ENCODE measurements around the gene IQSEC1.
A peak's percentile ranks its signal among the peaks of the same experiment; 100 is the strongest.

The IQSEC1 gene

DNA sequence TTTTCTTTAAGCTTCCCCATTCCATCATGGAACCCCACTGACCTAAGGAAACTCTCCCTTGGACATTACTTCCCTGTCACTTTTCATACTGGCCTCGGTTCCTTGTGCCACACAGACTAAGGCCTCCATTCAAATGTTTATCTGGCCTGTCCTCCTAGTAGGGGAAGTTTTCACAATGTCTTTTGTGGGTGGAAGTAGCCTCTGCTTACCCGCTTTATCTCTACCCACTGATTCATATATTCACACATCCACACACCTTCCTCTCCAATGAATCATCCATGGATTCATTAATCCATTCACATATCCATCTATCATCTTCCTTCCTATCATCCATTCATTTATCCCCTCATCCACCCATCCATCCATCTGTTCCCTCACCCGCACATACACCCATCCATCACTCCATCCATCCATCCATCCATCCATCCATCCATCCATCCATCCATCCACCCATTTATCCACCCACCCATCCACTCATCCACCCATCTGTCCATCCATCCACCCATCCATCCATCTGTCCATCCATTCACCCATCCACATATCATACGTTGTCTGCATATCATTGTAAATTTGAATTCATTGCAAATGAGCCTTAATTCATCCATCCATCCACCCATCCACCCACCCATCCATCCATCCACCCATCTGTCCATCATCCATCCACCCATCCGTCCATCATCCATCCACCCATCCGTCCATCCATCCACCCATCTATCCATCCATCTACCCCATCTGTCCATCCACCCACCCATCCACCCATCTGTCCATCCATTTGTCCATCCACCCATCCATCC, 49.1 kb downstream of the IQSEC1 start:
- no peak for DNase-seq
- Histone ChIP-seq H3K79me1 (replicated peaks; ENCODE audit: low read length, poor library complexity, severe bottlenecking) (peaks cover 4% of the 10 kb centered on the region), H2BK5ac (ENCODE audit: low read depth, low read length, poor library complexity, severe bottlenecking) (no peak overlapping the region), H3K18ac (ENCODE audit: low read depth in 1 of 2, low read length in 2 of 2) (no peak overlapping the region), H3K23ac (ENCODE audit: low read length in 2 of 2) (no peak overlapping the region), H3K27me3 (ENCODE audit: control insufficient read depth in 1 of 2, insufficient read depth in 1 of 2, low read length in 2 of 2) (peaks cover 0 to 10% of the 10 kb centered on the region in 2 experiments), H3K4me3 (ENCODE audit: insufficient read depth in 1 of 2, low read depth in 1 of 2, low read length in 2 of 2) (peak overlapping the region in 1 of 2 experiments; percentile 11), H4K91ac (ENCODE audit: low read length) (no peak overlapping the region), H3K9ac (ENCODE audit: low read length) (no peak overlapping the region), H4K8ac (ENCODE audit: low read length) (no peak overlapping the region), H3K9me3 (ENCODE audit: control insufficient read depth, low read length) (no peaks in the 10 kb centered on the region), H3K27ac (ENCODE audit: low read length, poor library complexity, severe bottlenecking) (no peak overlapping the region), H3K14ac (ENCODE audit: low read length in 2 of 2) (no peak overlapping the region), H2BK120ac (ENCODE audit: low read depth, low read length) (no peak overlapping the region), H3K4me1 (ENCODE audit: control insufficient read depth, insufficient read depth, low read depth, low read length) (peaks cover 51% of the 10 kb centered on the region), H2AFZ (ENCODE audit: low read depth, low read length) (no peak overlapping the region), H3K4ac (ENCODE audit: low read depth in 1 of 2, low read length in 2 of 2) (no peak overlapping the region), H3K4me2 (ENCODE audit: low read length, poor library complexity, severe bottlenecking) (no peak overlapping the region), H2BK15ac (ENCODE audit: low read depth, poor library complexity, severe bottlenecking) (no peak overlapping the region), H2BK12ac (ENCODE audit: low read length in 2 of 2) (peak overlapping the region in 1 of 2 experiments; percentile 29), H3K36me3 (ENCODE audit: control insufficient read depth in 1 of 2, insufficient read depth in 2 of 2, low read depth in 1 of 2, low read length in 2 of 2) (no peaks in the 10 kb centered on the region), H2AK5ac (ENCODE audit: low read length, severe bottlenecking) (no peak overlapping the region)
- WGBS: 97% methylated on average over 5 of the region's 6 CpGs

DNA sequence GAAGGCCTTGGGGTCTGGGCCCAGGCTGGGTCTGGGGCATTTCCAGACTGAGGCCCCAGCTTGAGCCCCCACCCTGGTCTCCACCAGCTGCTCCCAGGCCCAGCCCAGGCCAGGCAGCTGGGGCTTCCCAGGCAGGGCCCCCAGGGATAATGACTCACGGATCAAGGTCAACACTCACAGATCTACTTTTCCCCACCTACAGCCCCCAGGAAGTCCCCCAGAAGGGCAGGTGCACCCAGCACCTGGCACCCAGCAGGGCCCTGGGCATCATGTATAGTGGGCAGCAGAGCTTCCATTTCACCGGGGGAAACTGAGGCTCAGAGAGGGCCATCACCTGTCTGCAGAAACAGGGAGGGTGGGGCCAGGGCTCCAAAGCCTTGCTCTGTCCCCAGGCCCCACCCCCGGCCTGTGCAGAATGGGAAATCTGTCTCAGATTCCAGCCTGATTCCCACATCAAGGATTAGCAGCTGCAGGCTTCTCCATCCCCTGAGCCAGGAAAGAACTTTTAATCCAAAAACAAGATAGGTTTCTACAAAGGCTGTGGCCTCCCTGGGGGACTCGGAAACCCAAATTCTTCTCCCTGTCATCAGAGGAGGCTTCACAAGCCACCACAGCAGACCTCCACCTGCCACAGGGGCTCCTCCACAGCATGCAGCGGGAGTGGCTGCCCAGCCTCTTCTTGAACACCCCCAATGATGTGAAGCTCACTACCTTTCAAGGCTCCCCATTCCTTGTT, 49.8 kb downstream of the IQSEC1 start:
- no peak overlapping the region for H4K91ac ChIP-seq (ENCODE audit: low read length)
- H2BK12ac ChIP-seq (ENCODE audit: low read length in 2 of 2): peak overlapping the region in 1 of 2 experiments; percentile 47
- H3K14ac ChIP-seq (ENCODE audit: low read length in 2 of 2): no peak overlapping the region
- 86% methylated on average over 5 of the region's 5 CpGs for WGBS
- H3K18ac ChIP-seq (ENCODE audit: low read depth in 1 of 2, low read length in 2 of 2): no peak overlapping the region
- no peak overlapping the region for H2BK5ac ChIP-seq (ENCODE audit: low read depth, low read length, poor library complexity, severe bottlenecking)
- peak overlapping the region in 1 of 2 experiments; percentile 40 for H3K4me3 ChIP-seq (ENCODE audit: insufficient read depth in 1 of 2, low read depth in 1 of 2, low read length in 2 of 2)
- peak overlapping the region; percentile 42 for H3K9ac ChIP-seq (ENCODE audit: low read length)
- no peak overlapping the region for H2BK120ac ChIP-seq (ENCODE audit: low read depth, low read length)
- H3K9me3 ChIP-seq (ENCODE audit: control insufficient read depth, low read length): no peaks in the 10 kb centered on the region
- no peak overlapping the region for H2BK15ac ChIP-seq (ENCODE audit: low read depth, poor library complexity, severe bottlenecking)
- no peak overlapping the region for H3K23ac ChIP-seq (ENCODE audit: low read length in 2 of 2)
- DNase-seq: peak; percentile 61
- no peak overlapping the region for H3K4me2 ChIP-seq (ENCODE audit: low read length, poor library complexity, severe bottlenecking)
- peak overlapping the region in 1 of 2 experiments; percentile 24 for H3K4ac ChIP-seq (ENCODE audit: low read depth in 1 of 2, low read length in 2 of 2)
- peaks cover 0 to 6% of the 10 kb centered on the region in 2 experiments for H3K27me3 ChIP-seq (ENCODE audit: control insufficient read depth in 1 of 2, insufficient read depth in 1 of 2, low read length in 2 of 2)
- peak overlapping the region; percentile 64 for H3K27ac ChIP-seq (ENCODE audit: low read length, poor library complexity, severe bottlenecking)
- peaks cover 59% of the 10 kb centered on the region for H3K4me1 ChIP-seq (ENCODE audit: control insufficient read depth, insufficient read depth, low read depth, low read length)
- H2AFZ ChIP-seq (ENCODE audit: low read depth, low read length): no peak overlapping the region
- peak overlapping the region; percentile 57 for H2AK5ac ChIP-seq (ENCODE audit: low read length, severe bottlenecking)
- no peak overlapping the region for H4K8ac ChIP-seq (ENCODE audit: low read length)
- H3K36me3 ChIP-seq (ENCODE audit: control insufficient read depth in 1 of 2, insufficient read depth in 2 of 2, low read depth in 1 of 2, low read length in 2 of 2): no peaks in the 10 kb centered on the region
- H3K79me1 ChIP-seq (replicated peaks; ENCODE audit: low read length, poor library complexity, severe bottlenecking): peaks cover 8% of the 10 kb centered on the region

DNA sequence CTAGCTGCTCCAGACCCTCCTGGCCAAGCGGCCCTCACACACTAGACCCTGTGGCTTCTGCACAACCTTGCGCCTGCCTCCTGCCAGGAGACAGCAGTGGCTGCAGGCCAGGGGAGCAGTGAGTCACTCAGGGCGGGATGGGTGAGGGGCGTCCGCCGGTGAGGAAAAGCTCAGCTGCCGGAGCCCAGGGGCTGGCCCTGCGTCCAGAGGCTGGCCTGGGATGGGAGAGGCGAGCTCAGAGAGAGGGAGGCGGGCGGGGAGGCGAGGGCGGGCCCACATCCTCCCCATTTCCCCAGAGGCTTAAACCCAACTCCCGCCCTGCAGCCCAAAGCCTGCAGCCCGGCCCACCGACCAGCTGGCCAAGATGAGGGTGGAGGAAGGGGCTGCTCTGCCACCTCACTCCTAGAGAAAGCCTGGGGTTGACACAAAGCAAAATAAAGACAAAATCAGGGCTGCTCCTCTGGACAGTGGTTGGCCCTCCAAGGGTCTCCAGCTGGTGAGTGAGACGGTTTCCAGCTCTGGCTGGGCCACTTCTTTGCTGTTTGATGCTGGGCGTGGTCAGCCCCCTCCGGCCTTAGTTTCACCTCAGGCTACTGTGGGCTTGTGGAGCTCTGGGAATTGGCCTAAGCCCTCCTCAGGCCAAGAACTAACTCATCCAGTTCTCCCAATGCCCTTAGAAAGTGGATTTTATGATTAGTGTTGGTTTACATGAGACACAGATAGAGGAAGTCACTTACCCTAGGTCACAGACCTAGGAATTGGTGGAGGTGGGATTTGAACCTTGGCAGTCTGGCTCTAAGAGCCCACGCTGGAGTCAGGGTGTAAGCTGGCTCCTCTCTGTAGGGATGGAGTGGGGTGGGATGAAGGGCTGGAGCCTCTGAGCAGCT, 50.6 kb downstream of the IQSEC1 start:
- Histone ChIP-seq H3K4ac (ENCODE audit: low read depth in 1 of 2, low read length in 2 of 2) (peak overlapping the region in 1 of 2 experiments; percentile 32), H3K14ac (ENCODE audit: low read length in 2 of 2) (no peak overlapping the region), H3K9me3 (ENCODE audit: control insufficient read depth, low read length) (no peaks in the 10 kb centered on the region), H3K79me1 (replicated peaks; ENCODE audit: low read length, poor library complexity, severe bottlenecking) (peaks cover 8% of the 10 kb centered on the region), H3K36me3 (ENCODE audit: control insufficient read depth in 1 of 2, insufficient read depth in 2 of 2, low read depth in 1 of 2, low read length in 2 of 2) (no peaks in the 10 kb centered on the region), H3K23ac (ENCODE audit: low read length in 2 of 2) (no peak overlapping the region), H3K4me2 (ENCODE audit: low read length, poor library complexity, severe bottlenecking) (peak overlapping the region; percentile 42), H2BK120ac (ENCODE audit: low read depth, low read length) (no peak overlapping the region), H2BK12ac (ENCODE audit: low read length in 2 of 2) (peak overlapping the region in 1 of 2 experiments; percentile 81), H4K91ac (ENCODE audit: low read length) (peak overlapping the region; percentile 67), H2BK5ac (ENCODE audit: low read depth, low read length, poor library complexity, severe bottlenecking) (no peak overlapping the region), H3K4me3 (ENCODE audit: insufficient read depth in 1 of 2, low read depth in 1 of 2, low read length in 2 of 2) (peak overlapping the region in 1 of 2 experiments; percentile 64), H3K27me3 (ENCODE audit: control insufficient read depth in 1 of 2, insufficient read depth in 1 of 2, low read length in 2 of 2) (no peaks in the 10 kb centered on the region), H2BK15ac (ENCODE audit: low read depth, poor library complexity, severe bottlenecking) (peak overlapping the region; percentile 64), H3K27ac (ENCODE audit: low read length, poor library complexity, severe bottlenecking) (peak overlapping the region; percentile 64), H3K4me1 (ENCODE audit: control insufficient read depth, insufficient read depth, low read depth, low read length) (peaks cover 67% of the 10 kb centered on the region), H3K9ac (ENCODE audit: low read length) (peak overlapping the region; percentile 61), H2AFZ (ENCODE audit: low read depth, low read length) (no peak overlapping the region), H4K8ac (ENCODE audit: low read length) (peak overlapping the region; percentile 58), H2AK5ac (ENCODE audit: low read length, severe bottlenecking) (peak overlapping the region; percentile 57), H3K18ac (ENCODE audit: low read depth in 1 of 2, low read length in 2 of 2) (peak overlapping the region; percentile 65 to 71)
- DNase-seq: peak; percentile 83
- 24% methylated on average over 13 of the region's 20 CpGs for WGBS

All from mesenchymal stem cell (in vitro differentiated cells and primary cell).